GM23248 (cell line): ENCODE data around the gene SLC6A11.

ENCODE experiments used
- EZH2 ChIP-seq: fragments of 200-600 bp; sonication (generic); IDR thresholded peaks from 2 replicates; pipeline ENCODE4 v1.6.1; 2018; ENCODE audit warnings: antibody characterized with exemption, mild to moderate bottlenecking; ENCODE audit not compliant: insufficient read depth, poor library complexity, severe bottlenecking
- EZH2phosphoT487 ChIP-seq: fragments of 200-600 bp; sonication (generic); IDR thresholded peaks from 2 replicates; pipeline ENCODE4 v1.6.1; 2018; ENCODE audit warnings: antibody characterized with exemption, moderate library complexity, mild to moderate bottlenecking, low read depth; ENCODE audit not compliant: insufficient read depth

DNA sequence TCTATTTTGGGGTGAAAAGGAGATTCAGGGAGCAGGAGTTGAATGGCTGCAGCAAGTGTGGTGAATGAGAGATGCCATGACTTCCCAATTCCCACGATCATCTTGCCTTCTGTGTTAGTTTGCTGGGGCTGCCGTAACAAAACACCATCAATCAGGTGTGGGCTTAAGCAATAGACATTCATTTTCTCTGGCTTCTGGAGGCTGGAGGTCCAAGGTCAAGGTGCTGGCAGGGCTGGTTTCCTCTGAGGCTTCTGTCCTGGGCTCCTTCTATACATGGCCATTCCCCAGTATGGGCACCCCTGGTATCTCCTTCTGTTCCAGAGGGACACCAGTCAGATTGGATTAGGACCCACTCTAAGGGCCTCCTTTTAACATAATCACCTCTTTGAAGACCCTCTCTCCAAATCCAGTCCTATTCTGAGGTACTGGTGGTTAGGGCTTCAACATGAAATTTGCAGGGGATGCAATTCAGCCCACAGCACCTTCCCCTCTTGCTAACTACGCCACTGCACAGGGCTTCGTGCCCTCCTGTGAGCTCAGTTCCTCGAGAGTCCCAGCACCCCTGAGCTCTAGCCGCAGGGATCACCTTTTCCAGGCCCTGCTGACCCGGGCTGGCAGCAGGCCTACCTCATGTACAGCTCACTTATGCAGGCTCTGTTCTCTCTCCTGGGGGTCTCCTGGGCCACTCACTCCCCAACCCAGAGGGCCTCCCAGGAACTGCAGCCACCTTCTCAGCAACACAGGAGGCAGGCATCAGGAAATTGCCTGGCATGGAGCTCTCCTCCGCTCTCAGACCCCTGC lies 37.3 kb upstream of the SLC6A11 start:
- no peak for TF ChIP-seq EZH2
- TF ChIP-seq EZH2phosphoT487: no peak
